GM12872 (cell line): Measurements from ENCODE around the gene ZNF500.

Experiments used
- TF ChIP-seq, protein P1 (sequence below): IDR thresholded peaks from 3 replicates; pipeline ENCODE4 v1.5.1; 2011; ENCODE audit warnings: low read depth, mild to moderate bottlenecking, low read length, moderate library complexity; ENCODE audit not compliant: insufficient read depth

ZNF500 gene

DNA sequence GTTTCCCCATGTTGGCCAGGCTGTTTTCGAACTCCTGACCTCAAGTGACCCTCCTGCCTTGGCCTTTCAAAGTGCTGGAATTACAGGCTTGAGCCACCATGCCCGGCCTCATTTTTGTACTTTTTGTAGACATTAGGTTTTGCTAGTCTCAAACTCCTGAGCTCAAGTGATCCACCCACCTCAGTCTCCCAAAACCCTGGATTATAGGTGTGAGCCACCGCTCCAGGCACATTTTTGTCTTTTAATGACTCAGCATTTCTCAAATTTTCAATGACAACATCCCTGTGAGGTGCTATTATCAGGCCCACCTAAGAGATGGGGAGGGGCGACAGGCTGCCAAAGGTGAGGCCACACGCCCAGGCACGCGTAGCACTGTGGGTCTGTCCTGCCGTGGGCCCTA is 20.1 kb upstream of the ZNF500 start:
- TF ChIP-seq, protein P1, sequence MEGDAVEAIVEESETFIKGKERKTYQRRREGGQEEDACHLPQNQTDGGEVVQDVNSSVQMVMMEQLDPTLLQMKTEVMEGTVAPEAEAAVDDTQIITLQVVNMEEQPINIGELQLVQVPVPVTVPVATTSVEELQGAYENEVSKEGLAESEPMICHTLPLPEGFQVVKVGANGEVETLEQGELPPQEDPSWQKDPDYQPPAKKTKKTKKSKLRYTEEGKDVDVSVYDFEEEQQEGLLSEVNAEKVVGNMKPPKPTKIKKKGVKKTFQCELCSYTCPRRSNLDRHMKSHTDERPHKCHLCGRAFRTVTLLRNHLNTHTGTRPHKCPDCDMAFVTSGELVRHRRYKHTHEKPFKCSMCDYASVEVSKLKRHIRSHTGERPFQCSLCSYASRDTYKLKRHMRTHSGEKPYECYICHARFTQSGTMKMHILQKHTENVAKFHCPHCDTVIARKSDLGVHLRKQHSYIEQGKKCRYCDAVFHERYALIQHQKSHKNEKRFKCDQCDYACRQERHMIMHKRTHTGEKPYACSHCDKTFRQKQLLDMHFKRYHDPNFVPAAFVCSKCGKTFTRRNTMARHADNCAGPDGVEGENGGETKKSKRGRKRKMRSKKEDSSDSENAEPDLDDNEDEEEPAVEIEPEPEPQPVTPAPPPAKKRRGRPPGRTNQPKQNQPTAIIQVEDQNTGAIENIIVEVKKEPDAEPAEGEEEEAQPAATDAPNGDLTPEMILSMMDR = no peak

DNA sequence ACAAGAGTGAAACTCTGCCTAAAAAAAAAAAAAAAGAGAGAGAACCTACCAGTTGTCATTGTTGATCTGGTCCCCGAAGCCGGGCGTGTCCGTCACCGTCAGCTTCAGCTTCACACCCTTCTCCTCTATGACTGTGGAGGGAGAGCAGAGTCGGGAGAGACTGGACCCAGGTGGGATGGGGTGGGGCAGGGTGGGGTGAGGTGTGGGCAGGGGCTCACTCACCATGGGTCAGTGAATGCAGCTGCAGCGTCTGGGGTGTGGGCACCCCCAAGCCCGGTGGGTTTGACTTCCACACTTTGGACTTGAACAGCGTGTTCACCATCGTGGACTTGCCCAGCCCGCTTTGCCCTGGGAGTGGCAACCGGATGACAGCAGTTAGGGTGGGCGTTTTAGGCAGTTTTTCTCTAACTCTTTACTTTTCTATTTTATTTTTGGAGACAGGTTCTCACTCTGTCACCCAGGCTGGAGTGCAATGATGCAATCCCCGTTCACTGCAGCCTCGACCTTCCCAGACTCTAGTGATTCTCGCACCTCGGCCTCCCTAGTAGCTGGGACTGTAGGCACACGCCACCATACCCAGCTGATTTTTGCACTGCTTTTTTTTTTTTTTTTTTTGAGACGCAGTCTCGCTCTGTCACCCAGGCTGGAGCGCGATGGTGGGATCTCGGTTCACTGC is 18.9 kb upstream of the ZNF500 start:
- TF ChIP-seq, protein P1 = no peak

DNA sequence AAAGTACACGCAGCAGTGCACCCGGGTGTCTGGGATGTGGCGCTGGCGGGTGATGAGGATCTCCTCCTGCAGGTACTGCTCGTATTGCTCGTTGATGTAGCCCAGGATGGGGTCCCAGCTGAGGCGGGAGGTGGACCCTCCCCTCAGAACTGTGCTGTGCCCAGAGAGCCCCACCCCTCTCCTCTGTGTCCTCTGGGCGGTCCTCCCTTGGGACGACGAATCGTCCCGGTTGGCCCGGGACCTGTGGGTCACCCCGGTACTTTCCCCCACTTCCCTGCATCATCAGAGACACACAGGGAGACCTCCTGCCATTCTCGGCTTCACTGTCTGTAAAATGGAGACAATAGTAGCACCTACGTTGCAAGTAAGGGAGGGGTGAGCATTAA is 17.0 kb upstream of the ZNF500 start:
- TF ChIP-seq, protein P1 = no peak

DNA sequence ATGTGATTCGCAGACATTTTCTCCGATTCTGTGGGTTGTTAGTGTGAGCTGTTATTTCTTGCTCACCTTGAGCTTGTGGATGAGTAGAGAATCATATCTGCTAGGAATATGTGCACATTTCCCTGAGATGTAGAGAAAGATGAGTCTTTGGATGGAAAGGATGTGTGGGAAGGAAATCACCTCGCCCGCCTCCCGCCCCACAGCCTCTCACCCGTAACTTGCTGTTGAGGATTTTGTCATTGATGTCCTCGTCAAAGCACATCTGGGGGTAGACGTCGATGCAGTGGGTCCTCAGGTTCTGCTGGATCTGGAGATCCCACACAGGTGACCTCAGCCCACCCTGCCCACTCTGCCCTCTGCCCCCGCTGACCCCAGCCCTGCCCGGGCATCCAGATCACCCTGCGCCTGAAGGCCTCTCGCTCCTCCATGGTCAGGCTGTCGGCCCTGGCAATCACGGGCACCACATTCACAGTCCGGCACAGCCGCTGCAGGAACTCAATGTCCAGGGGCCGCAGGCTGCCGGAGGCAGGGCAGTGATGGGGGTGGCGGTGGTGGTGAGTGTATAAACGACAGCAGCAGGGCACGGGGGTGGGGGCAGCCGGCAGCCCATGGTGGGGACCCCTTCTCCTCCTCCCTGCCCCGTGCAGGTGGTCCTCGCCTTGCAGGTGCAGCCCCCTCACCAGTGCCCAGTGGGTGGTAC is 16.4 kb upstream of the ZNF500 start:
- TF ChIP-seq, protein P1 = no peak

DNA sequence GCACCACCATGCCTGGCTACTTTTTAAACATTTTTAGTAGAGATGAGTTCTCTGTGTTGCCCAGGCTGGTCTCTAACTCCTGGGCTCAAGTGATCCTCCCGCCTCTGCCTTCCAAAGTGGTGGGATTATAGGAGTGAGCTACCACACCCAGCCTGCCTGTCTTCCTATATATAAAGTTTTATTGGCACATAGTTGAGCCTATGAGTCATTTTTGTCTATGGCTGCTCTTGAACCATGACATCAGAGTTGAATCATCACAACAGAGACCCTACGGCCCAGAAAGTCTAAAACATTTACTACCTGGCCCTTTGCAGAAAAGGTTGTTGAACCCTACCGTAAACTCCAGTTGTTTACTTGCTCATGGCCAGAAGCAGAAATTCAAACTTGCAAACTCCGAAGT is 13.3 kb upstream of the ZNF500 start:
- TF ChIP-seq, protein P1 = no peak

DNA sequence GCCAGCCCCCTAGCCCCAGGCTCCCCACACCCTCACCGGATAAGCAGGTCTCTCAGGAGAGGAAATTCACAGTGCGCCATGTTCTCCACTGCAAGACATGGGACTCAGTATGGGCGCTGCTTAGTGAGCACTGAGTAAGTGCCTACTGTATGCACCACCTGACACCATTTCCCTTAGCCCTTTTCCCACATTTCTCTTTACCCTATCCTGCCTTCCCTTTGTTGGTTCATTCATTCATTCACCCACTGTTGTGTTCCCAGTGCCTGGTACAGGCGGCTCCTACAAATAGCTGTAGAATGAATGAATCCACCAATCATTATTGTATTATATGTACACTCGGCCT is 11.1 kb upstream of the ZNF500 start:
- TF ChIP-seq, protein P1 = no peak

DNA sequence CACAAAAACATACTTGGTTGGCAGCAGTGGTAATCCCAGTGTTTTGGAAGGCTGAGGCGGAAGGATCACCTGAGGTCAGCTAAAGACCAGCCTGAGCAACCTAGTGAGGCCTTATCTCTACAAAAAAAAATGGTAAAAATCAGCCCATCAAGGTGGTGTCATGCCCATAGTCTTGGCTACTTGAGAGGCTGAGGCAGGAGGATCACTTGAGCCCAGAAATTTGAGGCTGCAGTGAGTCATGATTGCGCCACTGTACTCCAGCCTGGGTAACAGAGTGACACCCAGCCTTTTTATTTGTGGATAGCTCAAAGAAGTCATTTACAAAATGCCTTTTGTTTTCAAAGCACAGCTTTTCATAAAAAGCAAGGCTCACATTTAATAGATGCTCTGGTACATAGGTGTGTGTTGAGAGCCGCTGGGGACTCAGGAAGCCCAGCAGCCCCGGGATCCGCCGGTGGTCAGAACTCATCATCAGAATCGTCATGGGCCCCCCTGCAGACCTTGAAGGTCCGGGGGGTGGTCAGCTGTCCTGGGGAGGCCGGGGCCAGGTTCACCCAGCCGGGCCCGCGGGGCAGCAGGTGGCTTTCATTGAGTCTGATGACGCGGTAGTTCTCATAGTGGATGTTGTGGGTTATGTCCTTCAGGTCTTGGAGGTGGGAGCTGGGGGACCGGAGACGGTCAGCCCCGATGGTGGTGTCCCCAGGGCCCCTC is 10.5 kb upstream of the ZNF500 start:
- TF ChIP-seq, protein P1 = no peak
